Dendritic cell treated with granulocyte-macrophage colony-stimulating factor and Interleukin-4, amounts not matched to agents 40 ng/mL and 50 ng/mL, for 4 days (primary cell): Measurements from ENCODE around the gene MEF2D.

ENCODE experiments used
- H3K27ac Mint-ChIP-seq: one replicate; pipeline ENCODE4 v1.8.0; 2022; ENCODE audit warnings: mild to moderate bottlenecking, mixed read lengths
- H3K27me3 Mint-ChIP-seq: one replicate; pipeline ENCODE4 v1.8.0; 2022; ENCODE audit warnings: mild to moderate bottlenecking, mixed read lengths
- H3K36me3 Mint-ChIP-seq: one replicate; pipeline ENCODE4 v1.8.0; 2022; ENCODE audit warnings: low read depth, mixed read lengths
- H3K4me1 Mint-ChIP-seq: one replicate; pipeline ENCODE4 v1.8.0; 2022; ENCODE audit warnings: low read depth, mixed read lengths
- H3K4me3 Mint-ChIP-seq: one replicate; pipeline ENCODE4 v1.8.0; 2022; ENCODE audit warnings: mild to moderate bottlenecking, moderate library complexity, mixed read lengths
- H3K9me3 Mint-ChIP-seq: one replicate; pipeline ENCODE4 v1.8.0; 2022; ENCODE audit warnings: mixed read lengths
- intact Hi-C: fragments of 100-400 bp; cut with micrococcal nuclease; formaldehyde crosslinking; loops from one replicate; pipeline ENCODE4 v1.15.0; 2022

Gene MEF2D

DNA sequence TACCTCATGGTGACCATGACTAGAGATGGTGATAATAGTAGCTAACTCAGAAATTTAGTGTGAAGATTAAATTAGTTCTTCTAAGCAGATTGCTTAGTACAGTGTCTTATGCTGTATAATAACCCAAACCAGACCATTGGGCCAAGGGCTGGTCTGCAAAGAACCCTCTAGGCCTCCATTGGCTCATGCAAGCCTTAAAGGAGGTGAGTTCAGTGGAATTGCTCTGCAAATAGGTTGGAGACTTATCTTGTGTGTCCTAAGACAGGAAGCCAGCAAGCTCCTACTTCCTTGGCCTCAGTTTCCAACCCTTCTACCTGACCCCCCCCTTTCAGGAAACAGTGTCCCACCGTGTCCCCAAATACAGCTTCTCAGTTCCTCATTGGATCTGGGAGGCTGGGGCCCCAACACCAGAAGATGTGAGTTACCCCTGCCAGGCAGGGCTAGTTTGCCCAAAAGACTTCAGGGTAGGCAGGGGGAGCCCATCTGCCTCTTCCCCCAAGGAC is 1.9 kb upstream of the MEF2D start:
- H3K27me3 Mint-ChIP-seq: no peaks in the 10 kb centered on the region
- H3K36me3 Mint-ChIP-seq: peaks cover 22% of the 10 kb centered on the region
- H3K9me3 Mint-ChIP-seq: no peaks in the 10 kb centered on the region
- H3K27ac Mint-ChIP-seq: peak overlapping the region; percentile 100
- intact Hi-C loops: loop anchor here (5.0 kb wide), 1 partner anchor 70 kb away; the partner anchor contains the start of gene IQGAP3
- H3K4me3 Mint-ChIP-seq: peak overlapping the region; percentile 89
- peaks cover 65% of the 10 kb centered on the region for H3K4me1 Mint-ChIP-seq

DNA sequence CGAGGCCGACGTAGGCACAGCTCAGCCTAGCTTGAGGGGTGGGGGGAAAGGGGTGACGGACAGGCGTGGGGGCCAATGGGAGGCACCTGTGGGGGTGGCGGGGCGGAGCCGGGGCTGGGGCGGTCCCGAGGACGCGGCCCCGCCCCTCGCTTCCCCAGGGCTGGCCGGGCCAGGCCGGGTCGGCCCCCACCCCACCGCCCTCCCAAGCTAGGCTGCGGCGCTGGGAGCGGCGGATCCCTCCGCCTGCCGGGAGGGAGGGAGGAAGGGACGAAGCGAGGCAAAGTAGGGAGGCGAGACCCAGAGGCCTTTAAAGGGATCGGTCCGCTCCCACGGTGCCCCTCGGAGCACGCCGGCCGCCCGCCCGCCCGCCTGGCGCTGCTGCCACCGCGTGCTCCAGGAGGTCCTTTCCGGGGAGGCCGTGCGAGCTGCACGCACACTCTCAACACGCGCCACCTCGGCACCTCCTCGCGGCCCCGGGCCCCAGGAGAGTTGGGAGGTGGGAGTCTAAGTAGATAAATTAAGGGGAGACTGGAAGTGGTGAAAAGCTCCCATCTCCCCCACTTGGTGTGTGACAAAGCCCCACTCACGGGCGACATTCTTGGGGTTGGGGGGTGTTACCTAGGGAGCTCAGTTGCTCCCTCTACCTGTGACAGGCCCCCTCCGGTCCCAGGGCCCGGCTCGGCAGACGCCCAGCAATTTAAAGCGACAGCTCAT is 375 bp upstream of the MEF2D start:
- intact Hi-C loops: loop anchor here (2.0 to 5.0 kb wide), 2 partner anchors 44 to 71 kb away; partner anchors contain the start of gene IQGAP3
- Mint-ChIP-seq H3K36me3 (peaks cover 37% of the 10 kb centered on the region), H3K27ac (peak overlapping the region; percentile 100), H3K27me3 (no peaks in the 10 kb centered on the region), H3K9me3 (no peaks in the 10 kb centered on the region), H3K4me3 (peak overlapping the region; percentile 89), H3K4me1 (peaks cover 77% of the 10 kb centered on the region)

GRCh38 chr1:156499842-156500542 is 583 bp downstream of the MEF2D start:
- peaks cover 78% of the 10 kb centered on the region for H3K4me1 Mint-ChIP-seq
- no peaks in the 10 kb centered on the region for H3K27me3 Mint-ChIP-seq
- peak overlapping the region; percentile 100 for H3K27ac Mint-ChIP-seq
- no peaks in the 10 kb centered on the region for H3K9me3 Mint-ChIP-seq
- intact Hi-C loops: loop anchor here (2.0 to 5.0 kb wide), 2 partner anchors 43 to 72 kb away; partner anchors contain the start of gene IQGAP3
- peak overlapping the region; percentile 89 for H3K4me3 Mint-ChIP-seq
- H3K36me3 Mint-ChIP-seq: peaks cover 47% of the 10 kb centered on the region

GRCh38 chr1:156499194-156499841 is 1.3 kb downstream of the MEF2D start:
- Mint-ChIP-seq H3K27ac (peak overlapping the region; percentile 100), H3K4me3 (peak overlapping the region; percentile 89), H3K4me1 (peaks cover 79% of the 10 kb centered on the region), H3K27me3 (no peaks in the 10 kb centered on the region), H3K9me3 (no peaks in the 10 kb centered on the region), H3K36me3 (peaks cover 52% of the 10 kb centered on the region)
- intact Hi-C loops: no loop called here

- peak overlapping the region; percentile 89 for H3K4me3 Mint-ChIP-seq
- H3K9me3 Mint-ChIP-seq: no peaks in the 10 kb centered on the region
- intact Hi-C loops: no loop called here
- H3K27ac Mint-ChIP-seq: peak overlapping the region; percentile 100
- peaks cover 59% of the 10 kb centered on the region for H3K36me3 Mint-ChIP-seq
- H3K27me3 Mint-ChIP-seq: no peaks in the 10 kb centered on the region
- H3K4me1 Mint-ChIP-seq: peaks cover 79% of the 10 kb centered on the region
These were observed 2.0 kb downstream of the MEF2D start for GRCh38 chr1:156498432-156499193.

- intact Hi-C loops: no loop called here
- Mint-ChIP-seq H3K27ac (peak overlapping the region; percentile 100), H3K9me3 (no peaks in the 10 kb centered on the region), H3K27me3 (no peaks in the 10 kb centered on the region), H3K4me3 (peak overlapping the region; percentile 89), H3K36me3 (peaks cover 60% of the 10 kb centered on the region), H3K4me1 (peaks cover 79% of the 10 kb centered on the region)
These were observed 2.7 kb downstream of the MEF2D start for GRCh38 chr1:156497743-156498431.

DNA sequence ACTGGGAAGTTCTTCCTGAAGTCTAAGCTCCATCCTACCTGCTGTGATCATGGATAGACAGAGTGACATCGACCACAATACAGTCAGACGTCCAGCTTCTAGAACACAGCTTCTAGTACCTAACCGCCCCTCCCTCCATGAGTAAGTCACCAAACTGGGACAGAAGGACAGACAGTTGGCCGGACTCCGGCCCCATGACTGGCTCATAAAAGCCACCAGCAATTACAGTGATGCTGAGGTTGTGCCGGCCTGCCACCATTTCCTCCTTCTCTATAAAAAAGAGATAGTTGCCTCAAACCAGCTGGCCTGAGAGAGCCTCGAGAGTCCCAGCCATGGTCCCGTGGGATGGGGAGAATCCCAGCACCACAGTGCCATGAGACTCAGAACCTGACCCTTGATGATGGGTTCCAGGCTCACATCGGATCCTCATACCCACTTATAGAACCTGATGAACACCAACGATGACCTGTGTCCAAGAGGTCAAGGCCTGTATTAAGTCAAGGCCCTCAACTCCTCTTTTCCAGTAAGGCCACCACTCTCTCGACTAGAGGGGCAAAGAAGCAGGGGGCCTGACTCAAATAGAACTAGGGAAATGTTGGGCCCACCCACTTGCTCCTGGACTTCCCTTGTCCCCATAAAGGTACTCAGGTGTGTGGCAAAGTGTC is 3.4 kb downstream of the MEF2D start:
- Mint-ChIP-seq H3K27me3 (no peaks in the 10 kb centered on the region), H3K36me3 (peaks cover 66% of the 10 kb centered on the region), H3K9me3 (no peaks in the 10 kb centered on the region), H3K27ac (peak overlapping the region; percentile 100), H3K4me1 (peaks cover 79% of the 10 kb centered on the region), H3K4me3 (peak overlapping the region; percentile 89)
- intact Hi-C loops: no loop called here

GRCh38 chr1:156496211-156496761 is 4.3 kb downstream of the MEF2D start:
- H3K9me3 Mint-ChIP-seq: no peaks in the 10 kb centered on the region
- peaks cover 80% of the 10 kb centered on the region for H3K4me1 Mint-ChIP-seq
- peaks cover 66% of the 10 kb centered on the region for H3K36me3 Mint-ChIP-seq
- peak overlapping the region; percentile 100 for H3K27ac Mint-ChIP-seq
- intact Hi-C loops: no loop called here
- H3K27me3 Mint-ChIP-seq: no peaks in the 10 kb centered on the region
- H3K4me3 Mint-ChIP-seq: no peak overlapping the region

DNA sequence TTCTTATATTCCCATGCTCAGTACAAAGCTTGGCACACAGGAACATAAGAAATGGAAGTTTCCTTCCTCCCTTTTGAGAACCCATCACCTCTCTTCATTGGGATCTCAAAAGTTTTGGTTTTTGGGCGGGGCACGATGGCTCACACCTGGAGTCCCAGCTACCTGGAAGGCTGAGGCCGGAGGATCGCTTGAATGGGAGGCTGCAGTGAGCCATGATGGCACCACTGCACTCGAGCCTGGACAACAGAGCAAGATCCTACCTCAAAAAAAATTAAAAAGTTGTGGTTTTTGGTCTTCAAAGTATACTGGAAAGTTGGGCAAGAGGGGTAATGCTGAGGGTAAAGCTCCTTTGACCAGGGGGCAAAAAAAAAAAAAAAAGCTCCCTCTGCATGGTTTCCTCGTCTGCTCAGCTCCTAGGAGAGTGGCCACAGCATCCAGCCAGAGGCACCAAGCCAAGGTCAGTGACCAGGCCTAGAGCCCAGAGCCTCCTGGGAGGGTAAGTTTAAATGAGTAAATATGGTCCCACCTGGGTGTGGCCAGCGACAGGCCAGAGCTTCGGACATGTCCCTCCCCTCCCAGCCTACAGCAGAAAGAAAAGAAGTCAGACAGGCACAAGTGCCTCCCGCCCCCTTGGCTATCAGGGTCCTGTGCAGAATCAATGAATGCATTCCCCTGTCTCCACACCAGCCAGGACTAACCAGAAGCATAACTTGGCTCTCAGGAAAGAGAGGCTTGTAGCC is 5.0 kb downstream of the MEF2D start:
- Mint-ChIP-seq H3K27ac (peak overlapping the region; percentile 100), H3K4me3 (no peak overlapping the region), H3K36me3 (peaks cover 66% of the 10 kb centered on the region), H3K27me3 (no peaks in the 10 kb centered on the region), H3K4me1 (peaks cover 87% of the 10 kb centered on the region), H3K9me3 (no peaks in the 10 kb centered on the region)
- intact Hi-C loops: no loop called here

DNA sequence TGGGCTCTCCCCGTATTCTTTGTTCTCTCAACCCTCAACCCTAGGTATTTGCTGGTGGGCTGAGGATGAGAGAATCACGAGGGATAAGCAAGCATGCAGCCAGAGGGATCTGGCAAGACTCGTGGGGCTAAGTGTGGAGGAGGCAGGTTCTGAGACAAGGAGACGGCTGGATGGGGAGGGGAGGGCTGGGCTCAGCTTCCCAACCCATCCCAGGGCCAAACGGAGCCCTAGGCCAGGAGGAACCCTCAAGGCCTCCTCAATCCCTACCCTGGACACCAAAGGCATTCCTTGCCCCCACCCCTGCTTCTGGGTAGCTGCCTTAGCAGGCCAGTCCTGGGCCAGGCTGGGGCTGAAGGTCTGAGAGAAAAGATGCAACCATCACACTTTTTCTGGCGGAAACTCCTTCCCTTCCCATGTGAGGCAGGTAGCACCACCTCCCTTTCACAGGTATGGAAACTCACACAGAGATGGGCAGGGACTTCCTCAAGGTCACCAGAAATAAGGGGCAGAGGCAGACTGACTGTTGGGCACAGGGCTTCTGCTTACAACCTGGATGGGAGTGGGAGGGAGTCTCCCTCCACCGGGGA is 6.2 kb downstream of the MEF2D start:
- intact Hi-C loops: loop anchor here (5.0 kb wide), 1 partner anchor 37 kb away; no protein-coding TSS in a partner anchor
- Mint-ChIP-seq H3K4me1 (peaks cover 99% of the 10 kb centered on the region), H3K27ac (peak overlapping the region; percentile 73), H3K27me3 (no peaks in the 10 kb centered on the region), H3K36me3 (peaks cover 57% of the 10 kb centered on the region), H3K9me3 (no peaks in the 10 kb centered on the region), H3K4me3 (no peak overlapping the region)

- Mint-ChIP-seq H3K27ac (peak overlapping the region; percentile 73), H3K36me3 (peaks cover 55% of the 10 kb centered on the region), H3K27me3 (no peaks in the 10 kb centered on the region), H3K4me3 (peak overlapping the region; percentile 39), H3K4me1 (peaks cover 100% of the 10 kb centered on the region), H3K9me3 (no peaks in the 10 kb centered on the region)
- intact Hi-C loops: loop anchor here (5.0 kb wide), 1 partner anchor 36 kb away; no protein-coding TSS in a partner anchor
These were observed 6.8 kb downstream of the MEF2D start for GRCh38 chr1:156493742-156494141.
